Prostate gland (tissue), 2 donors: ENCODE measurements around the gene PUS10.

Source experiments
- POLR2A ChIP-seq: fragments of 450-650 bp; IDR thresholded peaks from one replicate; pipeline ENCODE4 v1.6.1; 2016; ENCODE audit warnings: antibody characterized with exemption, mild to moderate bottlenecking
- POLR2AphosphoS5 ChIP-seq: sonication (generic); formaldehyde crosslinking; IDR thresholded peaks from one replicate; pipeline ENCODE4 v1.6.1; 2017; ENCODE audit warnings: antibody characterized with exemption
- TF ChIP-seq, protein P1 (sequence below), 4 experiments: fragments of 200-600 bp in 2 of 4; fragments of 450-650 bp in 2 of 4; sonication (generic) in 2 of 4; IDR thresholded peaks; 1 replicate in 3 of 4; 2 replicates in 1 of 4; pipeline ENCODE4 v1.5.1; 2016 to 2019; ENCODE audit warnings: antibody characterized with exemption in 4 of 4, mild to moderate bottlenecking in 2 of 4, moderate library complexity in 2 of 4

DNA sequence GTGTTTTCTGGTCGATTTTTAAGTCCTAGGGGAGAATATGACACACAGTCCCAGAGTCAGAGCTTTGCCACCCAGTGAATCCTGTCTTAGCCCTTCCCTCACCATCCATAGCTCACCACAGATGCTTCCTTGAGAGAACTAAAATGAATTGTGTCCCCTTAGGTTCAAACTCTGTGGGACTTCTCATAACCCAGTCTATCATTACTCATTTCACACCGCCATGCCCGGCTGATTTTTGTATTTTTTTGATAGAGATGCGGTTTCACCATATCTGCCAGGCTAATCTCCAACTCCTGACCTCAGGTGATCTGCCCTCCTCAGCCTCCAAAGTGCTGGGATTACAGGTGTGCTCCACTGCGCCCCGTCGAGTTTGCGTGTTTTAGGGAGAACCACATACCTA is 69.9 kb downstream of the PUS10 start:
- TF ChIP-seq, protein P1, sequence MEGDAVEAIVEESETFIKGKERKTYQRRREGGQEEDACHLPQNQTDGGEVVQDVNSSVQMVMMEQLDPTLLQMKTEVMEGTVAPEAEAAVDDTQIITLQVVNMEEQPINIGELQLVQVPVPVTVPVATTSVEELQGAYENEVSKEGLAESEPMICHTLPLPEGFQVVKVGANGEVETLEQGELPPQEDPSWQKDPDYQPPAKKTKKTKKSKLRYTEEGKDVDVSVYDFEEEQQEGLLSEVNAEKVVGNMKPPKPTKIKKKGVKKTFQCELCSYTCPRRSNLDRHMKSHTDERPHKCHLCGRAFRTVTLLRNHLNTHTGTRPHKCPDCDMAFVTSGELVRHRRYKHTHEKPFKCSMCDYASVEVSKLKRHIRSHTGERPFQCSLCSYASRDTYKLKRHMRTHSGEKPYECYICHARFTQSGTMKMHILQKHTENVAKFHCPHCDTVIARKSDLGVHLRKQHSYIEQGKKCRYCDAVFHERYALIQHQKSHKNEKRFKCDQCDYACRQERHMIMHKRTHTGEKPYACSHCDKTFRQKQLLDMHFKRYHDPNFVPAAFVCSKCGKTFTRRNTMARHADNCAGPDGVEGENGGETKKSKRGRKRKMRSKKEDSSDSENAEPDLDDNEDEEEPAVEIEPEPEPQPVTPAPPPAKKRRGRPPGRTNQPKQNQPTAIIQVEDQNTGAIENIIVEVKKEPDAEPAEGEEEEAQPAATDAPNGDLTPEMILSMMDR (IDR thresholded peaks at IDR 0.05) = no peak
- TF ChIP-seq POLR2AphosphoS5 = no peak
- TF ChIP-seq POLR2A = no peak
